GM21390 (cell line): ENCODE measurements around the gene GPR107.

Experiments
- ATAC-seq: cut with Tn5 transposase; IDR thresholded peaks from one replicate; pipeline ENCODE4 v1.9.1; 2021; ENCODE audit not compliant: unreplicated experiment

Gene GPR107

DNA sequence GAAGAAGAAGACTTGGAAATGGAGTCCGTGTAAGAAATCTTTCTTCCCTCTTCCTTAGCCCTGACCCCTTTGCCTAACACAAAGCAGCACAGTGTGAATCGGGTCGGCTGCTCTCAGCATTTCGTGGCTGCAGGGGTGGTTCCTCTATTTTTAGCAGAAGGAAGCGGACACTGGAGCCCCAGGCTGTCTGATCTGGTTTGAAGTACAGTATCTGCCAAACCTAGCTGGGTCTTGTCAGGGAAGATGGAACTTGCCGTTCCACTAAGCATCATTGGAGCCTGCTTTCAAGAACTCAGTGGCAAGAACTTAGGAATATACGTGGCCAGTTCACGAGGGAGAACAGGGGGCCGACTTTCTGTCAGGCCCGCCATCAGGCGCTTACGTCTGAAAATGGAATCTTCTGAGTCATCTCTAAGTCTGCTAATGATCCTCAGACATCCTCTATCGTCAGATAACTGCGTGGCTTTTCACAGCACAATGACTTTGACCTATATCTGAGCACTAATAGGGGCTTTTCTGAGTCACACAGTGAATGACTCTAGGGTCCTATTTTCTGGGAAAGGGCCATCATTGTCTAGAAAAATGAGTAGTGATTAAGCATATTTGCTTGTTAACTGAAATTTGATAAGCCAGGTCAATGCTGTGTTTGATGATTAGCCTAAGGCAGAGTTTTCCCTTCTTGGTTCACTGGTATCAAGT, 75.2 kb downstream of the GPR107 start:
- ATAC-seq: peak; percentile 60

DNA sequence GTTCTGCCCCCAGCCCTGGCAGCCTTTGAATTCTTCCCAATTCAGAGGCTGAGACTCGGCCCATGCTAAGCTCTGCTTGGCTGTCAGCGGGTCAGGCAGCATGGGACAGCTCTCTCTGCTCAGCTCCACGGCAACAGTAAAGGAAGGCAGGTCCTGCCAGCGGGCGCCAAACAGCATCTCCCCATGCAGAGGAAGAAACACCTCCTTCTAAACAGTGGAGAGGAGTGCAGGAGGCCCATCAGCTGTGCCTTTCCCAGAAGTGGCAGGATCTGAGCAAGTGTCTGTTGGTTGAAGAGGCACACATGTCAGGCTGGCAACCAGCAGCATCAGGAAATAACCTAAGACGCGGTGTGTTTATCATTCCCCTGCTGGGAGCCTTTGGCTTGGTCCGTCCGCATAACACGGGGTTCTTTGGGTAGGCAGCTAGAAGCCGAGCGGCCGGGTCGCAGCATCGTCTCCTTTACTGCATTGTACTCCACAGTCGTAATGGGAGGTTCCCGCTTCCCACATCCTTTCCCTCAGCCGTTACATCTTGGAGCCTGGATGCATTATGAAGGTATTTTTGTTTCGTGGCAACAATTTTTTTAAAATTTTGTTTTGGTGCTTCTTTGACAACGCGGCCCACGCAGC, 75.8 kb downstream of the GPR107 start:
- ATAC-seq: peak; percentile 4

- ATAC-seq: no peak
Observed at GRCh38 chr9:130132746-130133145, 79.0 kb downstream of the GPR107 start.

DNA sequence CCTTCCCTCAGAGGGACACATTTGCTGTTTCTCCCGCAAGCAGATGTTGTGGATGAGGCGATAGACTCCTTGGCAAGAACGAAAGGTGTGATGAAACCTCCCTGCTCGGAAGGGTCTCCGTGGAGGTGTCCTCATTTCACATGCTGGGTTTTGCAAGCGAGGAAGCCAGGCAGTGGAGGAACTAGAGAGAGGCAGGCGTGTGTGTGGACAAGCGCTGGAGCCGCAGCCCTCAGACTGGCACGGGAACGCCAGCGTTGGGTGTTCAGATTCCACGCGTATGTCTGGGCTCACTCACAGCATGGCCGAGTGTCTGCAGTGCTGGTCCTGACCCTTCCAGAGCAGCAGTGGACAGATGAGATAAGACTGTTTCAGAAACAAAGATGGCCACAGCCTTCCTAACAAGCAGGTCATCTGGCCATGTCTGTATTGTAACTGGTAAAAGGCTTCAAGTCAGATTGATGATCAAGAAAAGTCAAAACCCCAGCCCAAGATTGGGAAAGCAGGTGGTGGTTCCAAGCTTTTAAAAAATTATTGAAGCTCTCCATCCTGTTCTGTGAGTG, 83.5 kb downstream of the GPR107 start:
- no peak for ATAC-seq

GRCh38 chr9:130137641-130138081, 84.0 kb downstream of the GPR107 start:
- ATAC-seq: no peak

DNA sequence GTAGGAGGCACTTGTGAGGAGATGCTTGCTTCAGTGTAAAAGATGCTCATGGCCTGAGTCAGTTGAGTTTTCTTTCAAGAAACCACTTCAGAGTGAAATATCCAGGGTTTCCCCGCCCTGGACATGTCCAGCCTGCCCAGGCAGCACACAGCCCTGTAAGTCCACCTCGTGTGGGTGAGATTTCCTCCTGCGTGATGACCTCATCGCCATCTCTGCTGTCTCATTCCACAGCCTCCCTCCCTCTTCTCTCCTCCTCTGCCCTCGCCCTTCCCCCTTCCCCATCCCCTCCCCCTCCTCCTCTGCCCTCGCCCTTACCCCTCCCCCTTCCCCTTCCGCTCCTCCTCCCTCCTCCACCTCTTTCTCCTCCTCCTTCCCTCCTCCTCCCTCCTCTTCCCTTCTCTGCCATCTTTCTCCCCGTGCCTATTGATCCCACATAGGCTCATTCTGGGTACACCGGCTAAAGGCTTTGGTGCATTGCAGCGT, 84.5 kb downstream of the GPR107 start:
- ATAC-seq: no peak

- ATAC-seq: no peak
Observed at GRCh38 chr9:130138791-130139190, 85.1 kb downstream of the GPR107 start.

- ATAC-seq: no peak
Observed at GRCh38 chr9:130139251-130139650, 85.5 kb downstream of the GPR107 start.

DNA sequence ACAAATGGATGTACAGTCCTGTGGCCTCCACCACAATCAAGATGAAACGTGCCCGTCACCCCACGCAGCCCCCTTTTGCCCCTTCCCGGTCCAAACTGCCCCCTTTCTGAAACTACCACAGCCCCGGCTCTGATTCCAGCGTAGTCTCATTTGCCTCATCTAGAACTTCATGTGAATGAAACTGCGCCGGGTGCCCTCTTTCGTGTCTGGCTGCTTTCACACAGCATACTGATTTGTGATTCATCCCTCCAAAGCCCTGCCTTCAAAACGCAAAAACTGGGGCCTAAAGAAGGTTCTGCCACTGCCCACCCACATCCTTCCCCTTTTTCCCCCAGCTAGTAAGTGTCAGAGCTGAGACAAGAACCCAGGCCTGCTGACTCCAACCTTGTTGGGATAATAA, 87.0 kb downstream of the GPR107 start:
- no peak for ATAC-seq

GRCh38 chr9:130142056-130142455, 88.3 kb downstream of the GPR107 start:
- ATAC-seq: no peak

DNA sequence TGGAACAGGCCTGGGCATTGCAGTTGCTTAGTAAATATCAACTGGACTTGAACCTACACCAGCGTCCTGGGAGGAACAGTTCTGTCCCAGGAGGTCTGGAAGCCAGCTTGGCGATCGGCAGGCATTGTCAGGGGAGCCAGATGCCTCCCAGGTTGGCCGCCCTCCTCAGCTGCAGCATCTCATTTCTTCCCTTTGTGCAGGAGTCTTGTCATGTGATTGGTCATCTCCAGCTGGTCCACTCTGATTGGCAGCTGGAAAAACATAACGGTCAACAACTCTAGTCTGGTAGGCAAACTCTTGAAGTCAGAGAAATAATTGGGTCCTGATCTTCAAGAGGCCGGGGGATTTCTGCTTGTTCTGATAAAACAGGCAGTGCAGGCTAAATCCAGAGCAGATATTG, 88.9 kb downstream of the GPR107 start:
- ATAC-seq: no peak

- ATAC-seq: no peak
Observed at GRCh38 chr9:130143279-130143893, 89.7 kb downstream of the GPR107 start.

DNA sequence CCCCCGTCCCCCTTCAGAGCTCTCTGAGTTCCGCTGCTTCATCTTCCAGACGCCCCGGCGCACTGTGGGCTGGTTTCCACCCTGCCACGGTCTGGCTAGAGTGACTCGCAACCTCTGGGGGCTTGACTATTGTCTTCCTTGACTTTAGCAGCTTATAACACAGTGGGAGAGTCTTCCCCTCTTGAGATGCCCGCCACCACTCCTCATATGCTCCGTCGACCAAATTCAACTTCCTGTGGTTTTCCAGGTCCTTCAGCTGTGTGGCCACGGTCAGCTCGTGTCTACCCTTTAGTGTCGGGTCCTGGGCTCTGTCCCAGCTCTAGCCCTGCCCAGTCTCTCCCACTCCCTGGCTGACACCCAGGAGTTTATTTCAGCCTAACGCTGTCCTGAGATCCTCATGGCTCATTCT, 90.3 kb downstream of the GPR107 start:
- no peak for ATAC-seq

DNA sequence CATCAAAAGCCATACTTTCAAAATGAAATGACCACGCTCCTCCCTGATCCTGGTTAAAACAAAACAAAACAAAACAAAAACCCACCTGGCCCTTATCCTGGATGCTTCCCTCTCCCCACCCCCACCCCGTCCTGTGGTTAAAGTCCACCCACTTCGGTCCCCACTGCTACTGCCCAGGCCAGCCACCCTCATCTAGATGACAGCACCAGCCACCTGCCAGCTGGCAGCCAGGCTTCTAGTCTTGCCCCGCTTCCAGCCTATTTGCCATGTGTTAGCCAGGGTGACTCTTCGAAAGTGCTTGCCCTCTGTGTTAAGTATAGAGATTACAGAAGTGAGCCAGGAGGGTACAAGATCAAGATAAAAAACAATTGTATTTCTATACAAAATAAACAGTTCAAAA, 91.0 kb downstream of the GPR107 start:
- no peak for ATAC-seq

DNA sequence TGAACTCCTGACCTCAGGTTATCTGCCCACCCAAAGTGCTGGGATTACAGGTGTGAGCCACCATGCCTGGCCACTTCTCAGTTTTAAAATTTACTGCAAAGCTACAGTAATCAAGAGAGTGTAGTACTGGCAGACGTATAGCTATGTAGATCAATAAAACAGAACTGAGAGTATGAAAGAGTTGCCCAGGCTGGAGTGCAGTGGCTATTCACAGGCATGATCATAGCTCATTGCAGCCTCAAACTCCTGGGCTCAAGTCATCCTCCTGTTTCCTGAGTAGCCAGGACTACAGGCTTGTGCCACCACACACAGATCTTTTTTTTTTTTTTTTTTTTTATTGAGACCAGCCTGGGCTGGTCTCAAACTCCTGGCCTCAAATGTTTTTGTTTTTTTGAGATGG, 92.0 kb downstream of the GPR107 start:
- no peak for ATAC-seq

GRCh38 chr9:130147198-130147597, 93.5 kb downstream of the GPR107 start:
- no peak for ATAC-seq

GRCh38 chr9:130147910-130148309, 94.2 kb downstream of the GPR107 start:
- ATAC-seq: no peak

DNA sequence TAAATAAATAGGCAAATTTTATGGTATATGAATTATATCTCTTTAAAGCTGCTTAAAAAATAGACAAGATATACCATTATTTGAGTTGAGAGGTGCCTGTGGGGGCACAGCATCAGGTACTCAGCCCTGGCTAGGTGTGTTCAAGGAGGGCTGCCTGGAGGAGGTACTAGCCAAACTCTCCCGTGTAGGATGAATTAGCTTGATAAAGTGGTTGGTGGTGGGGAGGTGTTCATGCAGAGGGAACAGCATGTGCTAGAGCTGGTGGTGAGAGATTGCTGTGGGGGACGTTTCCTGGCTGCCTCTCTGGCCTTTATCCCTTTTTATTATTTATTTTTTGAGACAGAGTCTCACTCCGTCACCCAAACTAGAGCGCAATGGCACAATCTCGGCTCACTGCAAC, 95.3 kb downstream of the GPR107 start:
- no peak for ATAC-seq

DNA sequence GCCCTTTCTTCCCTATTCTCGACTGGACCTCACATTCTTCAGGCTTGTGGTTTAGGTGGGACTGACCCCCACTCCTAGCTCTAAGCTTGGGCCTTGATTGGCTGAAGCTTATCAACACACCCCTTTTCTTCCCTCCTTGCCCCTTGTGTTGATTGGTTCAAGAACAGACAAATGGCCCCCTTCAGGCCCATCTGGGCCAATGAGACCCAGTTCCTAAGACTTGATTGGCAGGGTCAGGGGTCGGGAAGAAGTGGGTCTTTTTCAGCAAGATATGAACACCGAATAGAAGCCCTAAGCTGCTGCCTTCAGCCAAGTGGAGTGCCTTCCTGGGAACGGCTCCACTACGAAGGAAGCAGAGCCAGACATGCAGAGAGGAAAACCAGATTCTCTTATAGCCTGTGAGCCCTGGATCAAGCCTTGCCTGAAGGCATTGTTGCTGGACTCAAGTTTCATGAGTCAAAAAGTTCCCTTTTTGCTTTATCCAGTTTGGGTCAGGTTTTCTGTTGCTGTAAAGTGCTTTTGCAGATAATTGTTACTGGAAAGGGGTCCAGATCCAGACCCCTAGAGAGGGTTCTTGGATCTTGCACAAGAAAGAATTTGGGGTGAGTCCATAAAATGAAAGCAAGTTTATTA, 96.1 kb downstream of the GPR107 start:
- no peak for ATAC-seq

- no peak for ATAC-seq
Observed at GRCh38 chr9:130150779-130151382, 97.2 kb downstream of the GPR107 start.

DNA sequence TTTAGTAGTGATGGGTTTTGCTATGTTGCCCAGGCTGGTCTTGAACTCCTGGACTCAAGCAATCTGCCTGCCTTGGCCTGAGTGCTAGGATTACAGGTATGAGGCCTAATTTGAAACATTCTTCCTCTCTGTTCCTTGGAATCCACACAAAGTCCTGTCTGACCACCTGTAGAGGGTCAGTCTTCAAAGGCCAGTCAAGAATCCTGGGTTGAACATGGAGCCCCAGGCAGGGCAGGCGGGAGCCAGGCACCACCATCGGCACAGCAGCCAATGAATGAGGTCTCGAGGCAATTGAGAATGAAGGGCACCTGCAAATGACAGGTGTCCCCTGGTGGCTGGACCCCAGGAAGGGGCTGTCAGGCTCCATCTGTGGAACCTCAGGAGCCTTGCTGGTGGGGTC, 101.1 kb downstream of the GPR107 start:
- ATAC-seq: no peak
